GM12801 (cell line): ENCODE data around the gene TXNDC17.

Experiments
- TF ChIP-seq, protein P1 (sequence below): IDR thresholded peaks from one replicate; pipeline ENCODE4 v1.5.1; 2011; ENCODE audit warnings: control low read depth; ENCODE audit not compliant: insufficient read length; ENCODE audit errors: extremely low read depth

TXNDC17 gene

GRCh38 chr17:6683081-6683684, 42.3 kb downstream of the TXNDC17 start:
- TF ChIP-seq, protein P1, sequence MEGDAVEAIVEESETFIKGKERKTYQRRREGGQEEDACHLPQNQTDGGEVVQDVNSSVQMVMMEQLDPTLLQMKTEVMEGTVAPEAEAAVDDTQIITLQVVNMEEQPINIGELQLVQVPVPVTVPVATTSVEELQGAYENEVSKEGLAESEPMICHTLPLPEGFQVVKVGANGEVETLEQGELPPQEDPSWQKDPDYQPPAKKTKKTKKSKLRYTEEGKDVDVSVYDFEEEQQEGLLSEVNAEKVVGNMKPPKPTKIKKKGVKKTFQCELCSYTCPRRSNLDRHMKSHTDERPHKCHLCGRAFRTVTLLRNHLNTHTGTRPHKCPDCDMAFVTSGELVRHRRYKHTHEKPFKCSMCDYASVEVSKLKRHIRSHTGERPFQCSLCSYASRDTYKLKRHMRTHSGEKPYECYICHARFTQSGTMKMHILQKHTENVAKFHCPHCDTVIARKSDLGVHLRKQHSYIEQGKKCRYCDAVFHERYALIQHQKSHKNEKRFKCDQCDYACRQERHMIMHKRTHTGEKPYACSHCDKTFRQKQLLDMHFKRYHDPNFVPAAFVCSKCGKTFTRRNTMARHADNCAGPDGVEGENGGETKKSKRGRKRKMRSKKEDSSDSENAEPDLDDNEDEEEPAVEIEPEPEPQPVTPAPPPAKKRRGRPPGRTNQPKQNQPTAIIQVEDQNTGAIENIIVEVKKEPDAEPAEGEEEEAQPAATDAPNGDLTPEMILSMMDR: no peak

GRCh38 chr17:6683730-6684459, 43.0 kb downstream of the TXNDC17 start:
- TF ChIP-seq, protein P1: no peak

DNA sequence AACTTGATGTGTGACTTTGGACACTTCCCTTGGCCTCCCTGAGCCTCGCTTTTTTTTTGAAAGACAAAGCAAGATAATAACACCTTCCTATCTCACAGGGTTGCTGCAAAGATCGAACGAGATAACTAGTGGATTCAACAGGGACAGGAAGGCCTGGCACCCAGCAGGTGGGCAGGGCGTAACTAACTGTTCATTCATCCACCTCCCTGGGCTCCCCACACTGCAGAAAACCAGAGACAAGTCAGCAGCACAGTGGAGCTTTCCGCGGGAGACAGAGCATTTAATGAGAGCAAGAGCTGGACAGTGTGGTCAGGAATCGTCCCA, 43.6 kb downstream of the TXNDC17 start:
- TF ChIP-seq, protein P1: no peak

DNA sequence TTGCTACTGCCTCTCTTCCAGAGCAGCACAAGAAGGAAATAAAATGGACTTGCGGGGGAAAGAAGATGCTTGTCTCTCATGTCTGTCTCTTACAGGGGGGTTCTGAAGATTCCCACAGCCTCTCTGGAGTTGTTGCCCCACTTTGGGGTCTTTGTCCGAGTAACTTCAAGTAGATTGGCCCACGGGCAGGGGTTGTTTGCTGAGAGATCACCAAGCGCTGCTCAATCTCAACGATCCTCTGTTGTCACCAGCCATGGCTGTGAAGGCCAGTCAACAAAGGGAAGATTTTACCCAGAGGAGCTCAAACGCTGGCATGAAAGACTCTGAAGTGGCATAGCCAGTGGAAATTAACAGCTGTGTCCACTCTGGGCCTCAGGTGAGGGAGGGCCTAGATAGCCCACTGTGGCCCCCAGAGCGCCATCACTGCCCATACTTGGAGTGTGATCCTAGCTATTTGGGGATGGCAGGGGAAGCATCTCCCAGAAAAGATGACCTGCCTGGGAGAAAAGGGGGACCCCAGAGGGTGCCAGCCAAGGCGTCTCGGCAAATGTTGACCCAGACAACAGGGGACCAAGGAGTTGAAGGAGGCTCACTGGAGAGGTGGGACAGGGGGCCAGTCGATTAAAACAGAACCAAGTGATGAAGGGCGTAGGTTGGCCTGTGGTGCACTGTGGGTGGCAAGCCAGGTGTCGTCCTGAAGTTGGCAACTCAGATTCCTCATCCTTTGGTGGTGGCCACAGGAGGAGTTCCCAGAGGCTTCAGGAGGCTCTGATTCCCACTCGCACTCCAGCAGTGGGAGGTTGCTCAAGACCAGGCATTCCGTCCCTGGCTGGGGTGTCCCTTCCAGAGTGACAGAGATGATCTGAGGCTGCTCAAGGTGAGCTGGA, 44.3 kb downstream of the TXNDC17 start:
- TF ChIP-seq, protein P1: no peak

- TF ChIP-seq, protein P1: no peak
Measured at GRCh38 chr17:6686026-6686425, 45.2 kb downstream of the TXNDC17 start.

DNA sequence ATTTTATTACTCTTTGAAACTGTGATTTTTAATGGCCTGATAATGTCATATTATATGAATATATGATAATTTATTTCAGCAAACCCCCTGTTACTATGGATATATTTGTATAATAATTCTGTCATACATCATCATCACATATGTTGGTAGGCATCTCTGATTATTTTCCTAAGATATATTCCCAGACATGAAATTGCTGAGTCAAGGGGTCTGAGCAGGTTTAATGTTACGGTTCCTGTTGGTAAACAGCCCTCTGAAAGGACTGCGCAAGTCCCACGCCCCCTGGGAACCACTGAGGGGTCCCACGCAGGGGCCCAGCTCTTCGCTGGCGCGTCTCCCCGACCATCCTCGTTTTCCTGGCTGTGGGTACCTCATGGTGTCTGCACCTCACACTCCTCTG, 48.1 kb downstream of the TXNDC17 start:
- TF ChIP-seq, protein P1: no peak

GRCh38 chr17:6690641-6691040, 49.8 kb downstream of the TXNDC17 start:
- TF ChIP-seq, protein P1: no peak
